Stimulated activated CD4-positive, alpha-beta T cell treated with anti-CD3 and anti-CD28 coated beads, Interleukin-4, amount 100 ng/mL, for 1 hour (primary cell): ENCODE results near the gene PLEKHG7.
"Not testable (repeated sequence)": the region's sequence is repeated elsewhere in the genome, so short reads cannot be mapped to it uniquely, and the experiment has no call there.

Source experiments
- DNase-seq: peaks from one replicate; pipeline ENCODE4 v3.0.0-alpha.2; 2020

Gene PLEKHG7

GRCh38 chr12:92702754-92703679, at the start of gene PLEKHG7:
Gene PLEKHG7, plus strand, starts transcription at chr12:92702989. Its CDS starts 3,643 bp downstream, at chr12:92706632.
- no peak for DNase-seq

DNA sequence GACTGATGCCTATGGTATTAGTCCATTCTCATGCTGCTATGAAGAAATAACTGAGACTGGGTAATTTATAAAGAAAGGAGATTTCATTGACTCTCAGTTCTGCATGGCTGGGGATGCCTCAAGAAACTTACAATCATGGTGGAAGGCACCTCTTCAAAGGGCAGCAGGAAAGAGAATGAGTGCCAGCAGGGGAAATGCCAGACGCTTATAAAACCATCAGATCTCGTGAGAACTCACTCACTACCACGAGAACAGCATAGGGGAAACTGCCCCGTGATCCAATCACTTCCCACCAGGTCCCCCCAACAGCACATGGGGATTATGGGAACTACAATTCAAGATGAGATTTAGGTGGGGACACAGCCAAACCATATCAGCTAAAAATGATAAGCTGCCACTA, 48.5 kb upstream of the PLEKHG7 start:
- not testable (repeated sequence) for DNase-seq

- DNase-seq = no peak
Measured at GRCh38 chr12:92654929-92655328, 47.9 kb upstream of the PLEKHG7 start.

GRCh38 chr12:92656911-92657310, 45.9 kb upstream of the PLEKHG7 start:
- DNase-seq = no peak

- no peak for DNase-seq
Measured at GRCh38 chr12:92657770-92658169, 45.0 kb upstream of the PLEKHG7 start.

DNA sequence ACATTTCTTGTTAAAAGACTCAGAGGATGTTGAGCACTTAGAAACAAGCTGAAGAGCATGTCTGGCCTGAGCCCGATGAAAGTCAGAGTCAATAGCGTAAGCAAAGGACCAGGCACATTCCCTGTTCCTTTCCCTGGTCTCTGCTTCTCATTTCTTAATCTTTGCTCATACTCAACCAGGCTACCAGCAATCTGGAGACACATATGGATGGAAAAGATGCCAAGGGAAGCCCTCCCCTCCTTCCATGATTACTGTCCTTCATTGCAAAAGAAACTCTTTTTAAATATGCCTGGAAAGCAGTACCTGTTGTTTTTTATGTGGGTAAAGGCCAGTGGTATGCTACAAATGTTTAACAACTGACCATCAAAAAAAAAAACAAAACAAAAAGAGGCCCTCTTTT, 44.2 kb upstream of the PLEKHG7 start:
- DNase-seq = no peak

DNA sequence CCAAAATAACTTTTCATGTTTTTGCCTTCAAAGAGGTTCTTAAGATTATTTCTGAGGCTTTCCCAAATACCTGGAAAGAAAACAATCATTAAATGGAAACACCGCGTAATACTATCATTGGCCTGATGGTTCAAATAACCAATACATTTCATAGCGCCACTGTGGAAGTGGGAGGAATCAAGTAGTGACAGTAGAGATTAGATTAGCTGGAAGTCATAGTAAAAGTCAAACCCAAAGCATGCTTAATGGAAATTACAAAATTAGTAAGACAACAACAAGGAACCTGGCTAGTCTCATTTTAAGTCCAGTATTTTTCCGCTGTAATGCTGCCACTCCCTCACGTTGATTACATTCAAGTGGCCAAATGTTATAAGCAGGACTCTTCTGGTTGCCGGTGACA, 41.5 kb upstream of the PLEKHG7 start:
- DNase-seq = no peak

GRCh38 chr12:92665496-92665895, 37.3 kb upstream of the PLEKHG7 start:
- no peak for DNase-seq

DNA sequence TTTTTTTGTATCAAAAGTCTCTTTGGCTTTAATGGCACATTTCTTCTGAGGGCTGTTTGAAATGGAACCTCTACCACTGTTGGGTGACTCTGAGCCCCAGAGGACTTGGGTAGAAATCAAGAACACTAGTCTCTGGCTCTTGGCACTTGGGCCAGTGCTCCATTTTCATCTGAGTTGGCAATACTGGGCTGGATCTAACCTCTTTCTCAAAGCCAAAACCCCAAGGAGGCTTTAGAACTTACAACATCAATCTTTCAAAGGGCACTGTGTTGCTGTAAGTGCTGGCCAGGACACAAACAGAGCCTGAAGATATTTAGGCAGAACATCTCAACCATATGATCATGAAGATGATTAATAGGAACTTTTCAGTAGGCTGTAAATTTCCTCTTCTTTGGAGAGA, 34.0 kb upstream of the PLEKHG7 start:
- DNase-seq = no peak

DNA sequence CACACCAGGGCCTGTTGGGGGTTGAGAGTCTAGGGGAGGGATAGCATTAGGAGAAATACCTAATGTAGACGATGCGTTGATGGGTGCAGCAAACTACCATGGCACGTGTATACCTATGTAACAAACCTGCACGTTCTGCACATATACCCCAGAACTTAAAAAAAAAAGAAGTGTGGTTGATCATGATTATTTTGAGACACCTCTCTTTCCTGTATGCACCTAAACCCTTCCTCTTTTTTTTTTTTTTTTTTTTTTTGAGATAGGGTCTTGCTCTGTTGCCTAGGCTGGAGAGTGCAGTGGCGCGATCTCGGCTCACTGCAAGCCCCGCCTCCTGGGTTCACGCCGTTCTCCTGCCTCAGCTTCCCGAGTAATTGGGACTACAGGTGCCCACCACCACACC, 31.3 kb upstream of the PLEKHG7 start:
- not testable (repeated sequence) for DNase-seq

DNA sequence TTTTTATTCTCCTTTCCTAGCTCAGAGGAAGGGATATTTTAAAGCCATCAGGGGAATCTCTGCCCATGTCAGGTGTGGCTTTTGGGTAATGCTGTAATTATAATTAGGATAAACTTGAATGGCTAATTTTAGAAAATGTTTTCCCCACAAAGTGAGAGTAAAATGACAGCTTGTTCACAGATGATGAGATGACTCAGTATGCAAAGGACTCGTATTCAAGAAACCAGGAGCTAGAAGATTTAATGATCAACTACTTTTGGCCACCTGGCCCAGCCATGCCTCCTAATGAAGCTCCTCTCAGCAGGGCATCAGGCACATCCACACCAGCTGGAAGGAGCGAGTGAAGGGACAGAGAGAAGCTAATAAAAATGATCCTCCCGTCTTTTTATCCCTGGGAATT, 29.0 kb upstream of the PLEKHG7 start:
- DNase-seq = no peak

- DNase-seq = no peak
Measured at GRCh38 chr12:92674500-92674899, 28.3 kb upstream of the PLEKHG7 start.

DNA sequence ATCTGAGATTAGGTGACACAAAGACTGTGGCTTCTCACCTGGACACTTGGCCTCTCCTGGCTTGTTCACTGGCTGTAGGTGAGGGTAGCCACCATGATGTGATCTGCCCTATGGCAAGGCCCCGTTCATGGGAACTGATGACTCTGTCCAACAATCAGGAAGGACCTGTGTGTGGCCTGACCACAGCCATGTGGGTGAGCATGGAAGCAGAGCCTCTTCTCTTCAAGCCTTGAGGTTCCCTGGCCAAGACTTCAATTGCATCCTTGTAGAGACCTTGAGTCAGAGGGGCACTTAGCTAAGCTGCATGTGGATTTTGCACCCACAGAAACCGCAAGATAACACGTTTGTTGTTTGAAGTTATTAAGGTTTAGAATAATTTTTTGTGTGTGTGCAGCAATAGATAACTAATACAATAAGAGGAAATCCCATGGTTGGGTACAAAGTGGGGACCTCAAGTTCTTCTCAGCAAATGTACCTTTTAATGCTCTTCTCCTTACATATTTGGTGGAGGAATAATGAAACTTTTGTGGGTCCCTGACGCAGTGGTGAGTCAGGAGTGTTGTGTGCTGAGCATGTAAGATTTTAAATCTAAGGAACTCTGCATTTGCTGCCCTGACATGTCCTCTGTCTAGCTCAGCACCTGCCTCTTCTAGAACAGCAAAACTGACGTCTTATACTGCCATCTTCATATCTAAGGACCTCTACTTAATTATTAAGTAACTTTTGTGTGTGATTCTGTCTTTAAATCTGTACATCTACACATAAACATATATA, 27.5 kb upstream of the PLEKHG7 start:
- DNase-seq = no peak

DNA sequence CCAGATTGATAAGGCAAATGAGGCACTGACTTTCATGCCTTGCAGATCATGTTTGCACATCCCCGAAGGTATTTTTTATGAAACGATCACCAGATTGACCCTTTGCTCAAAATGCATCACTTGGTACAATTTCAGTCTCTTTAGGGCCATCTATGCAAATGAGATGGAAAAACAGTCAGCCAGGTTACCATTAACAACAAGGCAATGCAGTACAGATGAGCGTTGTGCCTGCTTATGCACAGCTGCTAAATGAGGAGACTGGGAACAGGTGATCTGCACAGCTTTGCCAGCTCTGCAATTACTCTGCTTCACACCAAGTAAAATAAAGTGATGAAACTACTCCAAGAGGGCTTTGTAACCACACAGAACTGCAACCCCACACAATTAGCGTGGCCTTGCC, 26.1 kb upstream of the PLEKHG7 start:
- DNase-seq = no peak

GRCh38 chr12:92690601-92691000, 12.2 kb upstream of the PLEKHG7 start:
- no peak for DNase-seq

- no peak for DNase-seq
Measured at GRCh38 chr12:92695056-92695455, 7.7 kb upstream of the PLEKHG7 start.

DNA sequence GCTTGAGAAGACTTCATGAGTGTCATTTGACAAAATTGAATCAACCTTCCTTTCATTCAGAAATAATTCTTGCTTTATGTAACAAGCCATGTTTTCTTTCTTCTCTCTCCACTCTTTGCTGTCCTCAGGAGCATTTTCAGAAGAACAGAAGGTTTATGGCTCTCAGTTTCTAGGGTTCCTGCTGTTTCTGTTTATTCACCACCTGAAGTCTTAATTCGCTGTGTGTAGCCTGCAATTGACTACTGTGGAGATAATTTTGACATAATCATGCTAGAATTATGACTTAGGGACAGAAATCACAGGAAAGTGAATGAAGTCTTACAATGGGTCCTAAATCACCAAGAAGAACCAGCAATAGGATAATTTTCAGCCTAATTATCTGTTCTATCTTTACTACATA, 7.2 kb upstream of the PLEKHG7 start:
- DNase-seq = no peak

- DNase-seq = no peak
Measured at GRCh38 chr12:92696216-92696615, 6.6 kb upstream of the PLEKHG7 start.

- DNase-seq = no peak
Measured at GRCh38 chr12:92698474-92698873, 4.3 kb upstream of the PLEKHG7 start.

- DNase-seq = no peak
Measured at GRCh38 chr12:92701441-92701840, 1.3 kb upstream of the PLEKHG7 start.

- no peak for DNase-seq
Measured at GRCh38 chr12:92703786-92704185, 997 bp downstream of the PLEKHG7 start.

- no peak for DNase-seq
Measured at GRCh38 chr12:92706594-92706993, 3.8 kb downstream of the PLEKHG7 start.

GRCh38 chr12:92707926-92708325, 5.1 kb downstream of the PLEKHG7 start:
- DNase-seq = no peak

GRCh38 chr12:92715625-92716024, 12.8 kb downstream of the PLEKHG7 start:
- no peak for DNase-seq
